Coronary artery (tissue), 2 donors: ENCODE data around the gene COG7.

ENCODE experiments used
- DNase-seq: peaks from one replicate; pipeline ENCODE4 v3.0.0-alpha.2; 2017; ENCODE audit warnings: low spot score
- H3K27ac ChIP-seq, 2 donors: fragments of 200-600 bp; sonication (generic); one replicate each; pipeline ENCODE4 v1.5.1; 2016 to 2019
- H3K4me3 ChIP-seq: fragments of 200-600 bp; sonication (generic); 2 replicates; pipeline ENCODE4 v1.5.1; 2016; ENCODE audit warnings: mild to moderate bottlenecking, moderate library complexity
- TF ChIP-seq, protein P1 (sequence below): fragments of 200-600 bp; sonication (generic); IDR thresholded peaks from one replicate; pipeline ENCODE4 v1.5.1; 2019; ENCODE audit warnings: antibody characterized with exemption

Gene COG7

DNA sequence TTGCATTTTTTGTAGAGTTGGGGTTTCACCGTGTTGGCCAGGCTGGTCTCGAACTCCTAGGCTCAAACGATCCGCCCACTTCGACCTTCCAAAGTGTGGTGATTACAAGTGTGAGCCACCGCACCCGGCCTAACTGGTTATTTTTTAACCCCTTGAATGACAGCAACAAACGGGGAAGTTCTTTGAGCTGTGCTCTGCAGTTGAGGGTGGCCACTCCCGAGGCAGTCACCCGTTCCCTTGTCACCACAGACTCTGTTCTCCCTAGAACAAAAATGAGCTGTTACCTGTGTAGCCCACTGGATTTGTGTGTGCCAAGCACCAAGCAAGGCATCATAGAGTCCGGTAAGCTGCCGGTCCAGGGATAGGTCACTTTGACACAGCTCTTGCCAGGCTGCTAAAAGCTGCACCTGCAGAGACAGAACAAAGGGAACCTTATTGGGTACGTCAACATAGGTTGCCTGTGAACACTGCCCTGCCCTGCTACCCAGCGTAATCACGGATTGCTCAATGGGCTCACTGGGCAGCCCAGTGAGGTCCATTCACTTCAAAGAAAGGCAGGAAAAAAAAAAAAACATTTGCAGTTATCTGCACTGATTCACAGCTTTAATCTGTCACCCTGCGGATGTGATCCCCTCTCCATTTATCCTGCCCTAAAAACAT, 19.6 kb downstream of the COG7 start:
- TF ChIP-seq, protein P1, sequence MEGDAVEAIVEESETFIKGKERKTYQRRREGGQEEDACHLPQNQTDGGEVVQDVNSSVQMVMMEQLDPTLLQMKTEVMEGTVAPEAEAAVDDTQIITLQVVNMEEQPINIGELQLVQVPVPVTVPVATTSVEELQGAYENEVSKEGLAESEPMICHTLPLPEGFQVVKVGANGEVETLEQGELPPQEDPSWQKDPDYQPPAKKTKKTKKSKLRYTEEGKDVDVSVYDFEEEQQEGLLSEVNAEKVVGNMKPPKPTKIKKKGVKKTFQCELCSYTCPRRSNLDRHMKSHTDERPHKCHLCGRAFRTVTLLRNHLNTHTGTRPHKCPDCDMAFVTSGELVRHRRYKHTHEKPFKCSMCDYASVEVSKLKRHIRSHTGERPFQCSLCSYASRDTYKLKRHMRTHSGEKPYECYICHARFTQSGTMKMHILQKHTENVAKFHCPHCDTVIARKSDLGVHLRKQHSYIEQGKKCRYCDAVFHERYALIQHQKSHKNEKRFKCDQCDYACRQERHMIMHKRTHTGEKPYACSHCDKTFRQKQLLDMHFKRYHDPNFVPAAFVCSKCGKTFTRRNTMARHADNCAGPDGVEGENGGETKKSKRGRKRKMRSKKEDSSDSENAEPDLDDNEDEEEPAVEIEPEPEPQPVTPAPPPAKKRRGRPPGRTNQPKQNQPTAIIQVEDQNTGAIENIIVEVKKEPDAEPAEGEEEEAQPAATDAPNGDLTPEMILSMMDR: no peak
- DNase-seq: no peak
- no peak overlapping the region for H3K4me3 ChIP-seq
- no peak overlapping the region for H3K27ac ChIP-seq

DNA sequence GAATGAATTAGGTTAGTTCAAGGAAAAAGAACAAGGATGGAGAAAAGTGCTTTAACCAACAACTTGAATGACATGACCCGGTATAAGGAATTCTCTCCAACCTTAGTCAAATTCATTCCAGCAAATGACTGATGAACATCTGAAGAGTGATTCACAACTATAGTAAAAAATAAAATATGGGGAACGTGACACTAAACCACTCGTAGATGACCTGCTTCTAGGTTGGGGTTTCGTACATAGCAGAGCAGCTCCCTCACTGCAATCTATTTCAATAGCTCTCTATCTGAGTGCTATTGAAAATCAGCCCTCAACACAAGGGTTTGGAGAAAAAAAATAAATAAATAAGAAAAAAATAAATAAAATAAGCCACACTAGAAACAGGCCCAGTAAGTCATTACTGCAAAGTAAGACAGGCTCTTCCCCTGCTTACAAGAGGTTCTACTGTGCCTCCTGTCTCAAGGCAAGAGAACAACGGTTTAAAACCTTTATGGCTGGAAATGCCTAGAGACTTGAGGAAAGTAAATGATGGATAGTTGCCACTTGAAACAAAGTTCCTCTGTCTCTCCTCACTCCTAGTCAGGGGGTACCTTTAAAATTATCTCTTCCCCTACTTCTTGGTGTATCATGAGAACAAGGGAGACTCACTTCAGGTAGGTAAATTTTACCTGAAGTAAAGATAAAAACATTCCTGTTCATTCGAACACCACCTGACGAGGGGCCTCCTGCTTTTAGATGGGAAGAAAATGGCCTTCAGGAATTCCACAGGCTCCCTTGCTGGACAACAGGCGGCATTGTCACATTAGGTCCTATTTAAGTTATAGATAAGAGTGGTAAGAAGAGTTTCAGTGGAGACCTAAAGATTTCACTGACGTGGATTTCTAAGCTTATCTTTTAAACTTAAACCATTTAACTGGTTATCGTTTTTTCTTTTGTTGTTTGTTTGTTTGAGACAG, 20.5 kb downstream of the COG7 start:
- TF ChIP-seq, protein P1: no peak
- Histone ChIP-seq H3K27ac (no peak overlapping the region), H3K4me3 (no peak overlapping the region)
- no peak for DNase-seq

DNA sequence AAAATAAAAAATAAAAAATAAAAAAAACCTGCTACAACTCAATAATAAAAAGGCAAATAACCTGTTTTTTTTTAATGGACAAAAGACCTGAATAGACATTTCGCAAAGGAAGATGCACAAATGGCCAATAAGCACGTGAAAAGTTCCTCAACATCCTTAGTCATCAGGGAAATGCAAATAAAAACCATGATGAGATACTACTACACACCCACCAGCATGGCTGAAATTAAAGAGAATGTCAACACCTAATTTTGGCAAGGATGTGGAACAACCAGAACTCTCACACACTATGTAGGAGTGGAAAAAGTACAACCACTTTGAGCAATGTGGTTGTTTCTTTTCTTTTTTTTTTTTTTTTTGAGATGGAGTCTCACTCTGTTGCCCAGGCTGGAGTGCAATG, 24.6 kb downstream of the COG7 start:
- TF ChIP-seq, protein P1: no peak
- DNase-seq: no peak
- Histone ChIP-seq H3K4me3 (no peak overlapping the region), H3K27ac (no peak overlapping the region)

DNA sequence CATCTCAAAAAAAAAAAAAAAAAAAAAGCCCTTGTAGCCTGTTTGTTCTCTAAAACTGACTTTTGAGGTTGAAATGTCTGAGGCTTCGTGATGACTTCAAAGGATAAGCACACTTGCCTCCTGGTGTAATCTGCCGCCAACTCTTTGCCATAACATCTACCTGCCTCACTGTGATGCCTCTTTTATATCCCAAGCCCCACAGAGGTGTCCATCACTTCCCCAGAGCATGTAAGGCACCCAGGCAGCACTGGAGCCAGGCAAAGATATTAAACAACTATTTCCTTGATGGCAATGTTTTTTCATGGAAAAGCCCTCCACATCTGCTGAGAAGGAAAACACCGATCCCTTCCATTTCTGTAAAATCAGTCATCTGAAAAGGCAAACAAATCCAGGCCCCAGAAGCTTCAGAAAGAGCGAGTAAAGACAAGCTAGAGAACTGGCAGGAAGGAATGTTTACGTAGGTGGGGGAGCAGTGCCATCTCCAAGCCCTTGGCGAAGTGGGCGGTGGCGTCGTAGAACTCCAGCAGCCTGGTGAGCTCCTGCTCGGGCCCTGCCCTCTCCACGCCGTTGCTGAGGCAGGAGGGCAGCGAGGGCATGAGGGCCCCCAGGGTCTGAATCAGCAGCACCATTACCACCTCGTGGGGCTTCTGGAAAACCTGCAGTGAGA, 28.6 kb downstream of the COG7 start:
- no peak overlapping the region for H3K4me3 ChIP-seq
- no peak for DNase-seq
- H3K27ac ChIP-seq: peak overlapping the region; percentile 81 to 93
- TF ChIP-seq, protein P1: no peak

DNA sequence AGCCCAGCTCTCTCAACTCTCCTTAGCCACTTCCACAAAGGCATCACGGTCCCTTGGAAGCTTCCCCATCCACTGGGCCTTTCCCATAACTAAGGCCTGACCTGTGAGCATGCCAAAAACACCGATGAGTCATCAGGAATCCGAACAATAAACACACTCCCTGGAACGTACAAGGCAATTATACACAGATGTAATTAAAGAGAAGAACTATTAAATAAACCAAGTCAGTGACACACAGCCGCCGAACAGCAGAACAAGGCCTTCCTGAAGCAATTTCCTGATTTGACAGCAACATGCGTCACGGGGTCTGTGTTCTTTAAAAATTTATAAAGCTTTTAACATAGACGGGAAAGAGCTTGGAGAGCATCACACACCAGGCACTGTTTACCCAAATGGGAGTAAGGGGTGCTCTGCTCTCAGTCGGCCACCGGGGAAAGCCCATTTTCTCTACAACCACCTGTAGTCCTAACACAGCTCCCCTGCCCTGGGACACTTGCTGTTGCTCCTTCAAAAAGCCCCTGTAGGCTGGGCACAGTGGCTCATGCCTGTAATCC, 29.4 kb downstream of the COG7 start:
- DNase-seq: peak; percentile 83

DNA sequence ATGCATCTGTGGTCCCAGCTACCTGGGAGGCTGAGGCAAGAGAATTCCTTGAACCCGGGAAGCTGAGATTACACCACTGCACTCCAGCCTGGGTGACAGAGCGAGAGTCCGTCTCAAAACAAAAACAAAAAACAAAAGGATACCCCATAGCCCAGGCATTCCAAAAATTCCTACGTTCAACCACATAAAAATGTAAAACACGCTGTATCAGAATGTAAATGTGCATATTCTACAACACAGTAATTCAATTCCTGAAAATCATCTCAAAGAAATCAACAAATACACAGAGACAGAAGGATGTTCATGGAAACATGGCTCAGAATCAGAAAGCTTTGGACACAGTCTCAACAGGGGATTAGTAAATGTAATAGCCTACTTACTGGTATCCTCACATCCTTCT, 33.0 kb downstream of the COG7 start:
- no peak overlapping the region for H3K4me3 ChIP-seq
- TF ChIP-seq, protein P1: no peak
- no peak overlapping the region for H3K27ac ChIP-seq
- no peak for DNase-seq

More for the DNA sequence above, 29.4 kb downstream of the COG7 start:
- Histone ChIP-seq H3K4me3 (peak overlapping the region; percentile 18), H3K27ac (peak overlapping the region; percentile 81 to 93)
- TF ChIP-seq, protein P1: no peak
